Lower lobe of right lung (tissue), 2 donors: Measurements from ENCODE around the gene CD80. TPM values are rescaled to one million over a fixed set of nuclear protein-coding genes. Genes with fewer than 3 reads are reported as not detected.
"Not testable (repeated sequence)": the region's sequence is repeated elsewhere in the genome, so short reads cannot be mapped to it uniquely, and the experiment has no call there.

ENCODE experiments used
- ATAC-seq, 2 donors: fragments of 200-7000 bp; cut with Tn5 transposase; one replicate each; pipeline ENCODE4 v1.9.1; 2020 to 2022; ENCODE audit warnings: mild to moderate bottlenecking in 2 of 2, moderate library complexity in 2 of 2
- DNase-seq: peaks from one replicate; pipeline ENCODE4 v3.0.0-alpha.2; 2020
- H3K27ac ChIP-seq: fragments of 200-600 bp; one replicate; pipeline ENCODE4 v1.8.0; 2022
- H3K27me3 ChIP-seq: fragments of 200-600 bp; one replicate; pipeline ENCODE4 v1.8.0; 2022; ENCODE audit warnings: low read depth
- H3K36me3 ChIP-seq: fragments of 200-600 bp; one replicate; pipeline ENCODE4 v1.8.0; 2022; ENCODE audit warnings: mild to moderate bottlenecking
- H3K4me1 ChIP-seq: fragments of 200-600 bp; one replicate; pipeline ENCODE4 v1.8.0; 2022
- H3K4me3 ChIP-seq: fragments of 200-600 bp; one replicate; pipeline ENCODE4 v1.8.0; 2022; ENCODE audit warnings: mild to moderate bottlenecking
- H3K9me3 ChIP-seq: fragments of 200-600 bp; one replicate; pipeline ENCODE4 v1.8.0; 2022
- intact Hi-C: fragments of 100-400 bp; cut with DNase I; formaldehyde crosslinking; loops from one replicate; pipeline ENCODE4 v1.11.0; 2022
- total RNA-seq: library from RNA; stranded (reverse); fragmentation: NEBNext Ultra II Directional; extraction: Animal tissue kit (Norgen Biotek cat#: 25700); gene quantifications from one replicate; pipeline ENCODE4 v1.2.1, GENCODE V29; 2021
- TF ChIP-seq, protein P1 (sequence below): fragments of 200-600 bp; IDR thresholded peaks from one replicate; pipeline ENCODE4 v1.8.0; 2022; ENCODE audit warnings: antibody characterized with exemption, mild to moderate bottlenecking
- donor health status: DM: no; HTN: yes; CAD: no; lungs with severe emphysema.

Gene CD80
- total RNA-seq, 1 donor from 2014 or later: 8.6 TPM

- Histone ChIP-seq H3K27me3 (no peaks in the 10 kb centered on the region), H3K4me3 (no peak overlapping the region), H3K36me3 (no peaks in the 10 kb centered on the region), H3K27ac (no peak overlapping the region), H3K9me3 (no peaks in the 10 kb centered on the region), H3K4me1 (peaks cover 16% of the 10 kb centered on the region)
- TF ChIP-seq, protein P1, sequence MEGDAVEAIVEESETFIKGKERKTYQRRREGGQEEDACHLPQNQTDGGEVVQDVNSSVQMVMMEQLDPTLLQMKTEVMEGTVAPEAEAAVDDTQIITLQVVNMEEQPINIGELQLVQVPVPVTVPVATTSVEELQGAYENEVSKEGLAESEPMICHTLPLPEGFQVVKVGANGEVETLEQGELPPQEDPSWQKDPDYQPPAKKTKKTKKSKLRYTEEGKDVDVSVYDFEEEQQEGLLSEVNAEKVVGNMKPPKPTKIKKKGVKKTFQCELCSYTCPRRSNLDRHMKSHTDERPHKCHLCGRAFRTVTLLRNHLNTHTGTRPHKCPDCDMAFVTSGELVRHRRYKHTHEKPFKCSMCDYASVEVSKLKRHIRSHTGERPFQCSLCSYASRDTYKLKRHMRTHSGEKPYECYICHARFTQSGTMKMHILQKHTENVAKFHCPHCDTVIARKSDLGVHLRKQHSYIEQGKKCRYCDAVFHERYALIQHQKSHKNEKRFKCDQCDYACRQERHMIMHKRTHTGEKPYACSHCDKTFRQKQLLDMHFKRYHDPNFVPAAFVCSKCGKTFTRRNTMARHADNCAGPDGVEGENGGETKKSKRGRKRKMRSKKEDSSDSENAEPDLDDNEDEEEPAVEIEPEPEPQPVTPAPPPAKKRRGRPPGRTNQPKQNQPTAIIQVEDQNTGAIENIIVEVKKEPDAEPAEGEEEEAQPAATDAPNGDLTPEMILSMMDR: no peak
- ATAC-seq (no peak), DNase-seq (no peak)
- intact Hi-C loops: no loop called here
Observed at GRCh38 chr3:119557877-119558269, 1.5 kb downstream of the CD80 start.

GRCh38 chr3:119557192-119557876, 2.1 kb downstream of the CD80 start:
- Histone ChIP-seq H3K4me3 (no peak overlapping the region), H3K9me3 (no peaks in the 10 kb centered on the region), H3K4me1 (peaks cover 16% of the 10 kb centered on the region), H3K27ac (no peak overlapping the region), H3K36me3 (no peaks in the 10 kb centered on the region), H3K27me3 (no peaks in the 10 kb centered on the region)
- ATAC-seq: no peak
- TF ChIP-seq, protein P1: no peak
- no peak for DNase-seq
- intact Hi-C loops: no loop called here

GRCh38 chr3:119555929-119556328, 3.5 kb downstream of the CD80 start:
- TF ChIP-seq, protein P1: no peak
- intact Hi-C loops: no loop called here

GRCh38 chr3:119555309-119555735, 4.1 kb downstream of the CD80 start:
- no peak overlapping the region for H3K4me3 ChIP-seq
- peaks cover 16% of the 10 kb centered on the region for H3K4me1 ChIP-seq
- TF ChIP-seq, protein P1: no peak
- H3K27me3 ChIP-seq: no peaks in the 10 kb centered on the region
- intact Hi-C loops: no loop called here
- DNase-seq: peak; percentile 44
- H3K9me3 ChIP-seq: no peaks in the 10 kb centered on the region
- H3K36me3 ChIP-seq: no peaks in the 10 kb centered on the region
- ATAC-seq: peak; percentile 37 to 38
- peak overlapping the region; percentile 22 for H3K27ac ChIP-seq

More at GRCh38 chr3:119555929-119556328, 3.5 kb downstream of the CD80 start:
- H3K9me3 ChIP-seq: no peaks in the 10 kb centered on the region
- H3K4me3 ChIP-seq: no peak overlapping the region
- H3K4me1 ChIP-seq: peaks cover 16% of the 10 kb centered on the region
- no peaks in the 10 kb centered on the region for H3K27me3 ChIP-seq
- no peaks in the 10 kb centered on the region for H3K36me3 ChIP-seq
- ATAC-seq (no peak), DNase-seq (no peak)
- H3K27ac ChIP-seq: peak overlapping the region; percentile 22

DNA sequence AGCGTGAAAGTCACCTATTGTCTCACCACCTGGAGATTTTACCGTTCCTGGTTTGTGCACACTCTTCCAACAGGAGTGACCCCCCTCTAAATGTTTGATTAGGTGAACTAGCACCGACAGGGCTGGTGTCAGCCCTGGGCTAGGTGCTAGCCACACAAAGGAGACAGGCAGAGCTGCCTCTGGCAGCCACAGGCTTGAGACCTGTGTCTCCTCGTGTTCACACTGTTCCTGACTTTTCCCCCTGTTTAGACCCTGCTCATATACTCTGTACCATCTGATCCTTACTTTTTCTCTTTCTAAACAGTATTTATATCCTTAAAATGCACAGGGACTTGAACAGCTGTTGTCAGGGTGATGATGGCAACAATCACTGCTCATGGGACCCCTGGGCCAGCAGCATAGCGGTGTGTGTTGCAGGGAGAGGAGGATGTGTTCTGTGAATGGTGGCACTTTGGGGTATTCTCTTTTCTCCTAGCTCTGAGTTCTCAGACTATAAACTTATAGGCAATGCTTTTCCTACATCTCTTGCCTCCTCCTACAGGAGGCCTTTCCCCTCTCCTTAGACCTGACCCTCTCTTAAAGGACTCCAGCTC, 5.5 kb downstream of the CD80 start:
- ATAC-seq (no peak), DNase-seq (no peak)
- intact Hi-C loops: no loop called here
- H3K4me1 ChIP-seq: peaks cover 12% of the 10 kb centered on the region
- TF ChIP-seq, protein P1: no peak
- no peaks in the 10 kb centered on the region for H3K27me3 ChIP-seq
- H3K9me3 ChIP-seq: no peaks in the 10 kb centered on the region
- no peak overlapping the region for H3K4me3 ChIP-seq
- no peaks in the 10 kb centered on the region for H3K36me3 ChIP-seq
- H3K27ac ChIP-seq: no peak overlapping the region

- H3K36me3 ChIP-seq, intact Hi-C loops, DNase-seq: not testable (repeated sequence)
Observed at GRCh38 chr3:119552928-119553327, 6.5 kb downstream of the CD80 start.

More at GRCh38 chr3:119552928-119553327, 6.5 kb downstream of the CD80 start:
- H3K4me1 ChIP-seq, ATAC-seq, H3K9me3 ChIP-seq, H3K27me3 ChIP-seq, H3K4me3 ChIP-seq, H3K27ac ChIP-seq: not testable (repeated sequence)
